HepG2 (cell line): ENCODE measurements around the gene UCN. TPM values are rescaled to one million over a fixed set of nuclear protein-coding genes. Genes with fewer than 3 reads are reported as not detected.

Experiments
- CCAR2 ChIP-seq: fragments of 200-400 bp; formaldehyde crosslinking; optimal IDR thresholded peaks from 2 replicates; pipeline ENCODE3; 2018; ENCODE audit warnings: low read depth, mild to moderate bottlenecking, low read length, moderate library complexity
- HNRNPL ChIP-seq: fragments of 200-400 bp; formaldehyde crosslinking; IDR thresholded peaks from 2 replicates; pipeline ENCODE4 v1.6.1; 2017; ENCODE audit warnings: mild to moderate bottlenecking, low read depth, low read length
- JUN ChIP-seq: sonication (generic); formaldehyde crosslinking; IDR thresholded peaks from 2 replicates; pipeline ENCODE4 v1.4.0; 2020; ENCODE audit warnings: mild to moderate bottlenecking, missing genetic modification reagents
- MED8 ChIP-seq: sonication (generic); formaldehyde crosslinking; IDR thresholded peaks from 2 replicates; pipeline ENCODE4 v1.8.1; 2023; ENCODE audit warnings: mild to moderate bottlenecking, missing genetic modification reagents; ENCODE audit not compliant: insufficient replicate concordance
- MIXL1 ChIP-seq: IDR thresholded peaks from 2 replicates; pipeline ENCODE4 v1.6.1; 2016
- MTF2 ChIP-seq: sonication (generic); formaldehyde crosslinking; IDR thresholded peaks from 2 replicates; pipeline ENCODE4 v1.5.0; 2020; ENCODE audit warnings: missing genetic modification reagents, borderline replicate concordance
- REPIN1 ChIP-seq: sonication (generic); formaldehyde crosslinking; IDR thresholded peaks from 2 replicates; pipeline ENCODE4 v1.8.0; 2022; ENCODE audit warnings: missing genetic modification reagents, low read depth, mild to moderate bottlenecking, borderline replicate concordance
- THRA ChIP-seq: sonication (generic); formaldehyde crosslinking; IDR thresholded peaks from 2 replicates; pipeline ENCODE4 v1.4.0; 2020; ENCODE audit warnings: missing genetic modification reagents, borderline replicate concordance
- ZNF138 ChIP-seq: sonication (generic); formaldehyde crosslinking; IDR thresholded peaks from 2 replicates; pipeline ENCODE4 v1.5.0; 2020; ENCODE audit warnings: mild to moderate bottlenecking, low read depth, missing genetic modification reagents
- ZNF281 ChIP-seq: sonication (generic); formaldehyde crosslinking; IDR thresholded peaks from 2 replicates; pipeline ENCODE4 v1.4.0; 2020; ENCODE audit warnings: missing genetic modification reagents, borderline replicate concordance
- ZNF333 ChIP-seq: sonication (generic); formaldehyde crosslinking; IDR thresholded peaks from 2 replicates; pipeline ENCODE4 v1.4.0; 2020; ENCODE audit warnings: mild to moderate bottlenecking, missing genetic modification reagents, borderline replicate concordance
- ZNF33B ChIP-seq: sonication (generic); formaldehyde crosslinking; IDR thresholded peaks from 2 replicates; pipeline ENCODE4 v1.5.1; 2020; ENCODE audit warnings: mild to moderate bottlenecking, missing genetic modification reagents
- ZNF564 ChIP-seq: sonication (generic); formaldehyde crosslinking; IDR thresholded peaks from 2 replicates; pipeline ENCODE4 v1.8.1; 2023; ENCODE audit warnings: mild to moderate bottlenecking, missing genetic modification reagents
- ZNF619 ChIP-seq: sonication (generic); formaldehyde crosslinking; IDR thresholded peaks from 2 replicates; pipeline ENCODE4 v1.4.0; 2020; ENCODE audit warnings: mild to moderate bottlenecking, missing genetic modification reagents
- ZNF672 ChIP-seq: sonication (generic); formaldehyde crosslinking; IDR thresholded peaks from 2 replicates; pipeline ENCODE4 v1.8.1; 2022; ENCODE audit warnings: missing genetic modification reagents
- ZNF841 ChIP-seq: sonication (generic); formaldehyde crosslinking; IDR thresholded peaks from 2 replicates; pipeline ENCODE4 v1.8.1; 2023; ENCODE audit warnings: missing genetic modification reagents, borderline replicate concordance
- polyA plus RNA-seq, 8 experiments: library from polyadenylated mRNA; depleted of rRNA in 3 of 8; stranded (reverse) in 7 of 8; unstranded in 1 of 8; fragments of >200 nt; fragmentation: Illumina TruSeq in 4 of 8; extraction: Trizol in 4 of 8; gene quantifications; 2 replicates each; pipeline versions ENCODE4 v1.2.1 to v1.2.3, GENCODE V29; 2011 to 2016; ENCODE audit warnings: low read depth in 4 of 8, missing spikeins in 1 of 8, mixed read lengths in 1 of 8; ENCODE audit not compliant: insufficient read depth in 1 of 8
- total RNA-seq, 5 experiments: library from RNA; depleted of rRNA; stranded (reverse); fragments of >200 nt; fragmentation: Illumina TruSeq; extraction: Trizol; gene quantifications; 2 replicates each; pipeline ENCODE4 v1.2.3, GENCODE V29; 2016; ENCODE audit warnings: low read depth in 1 of 5
- TF ChIP-seq, protein P1 (sequence below): sonication (generic); formaldehyde crosslinking; IDR thresholded peaks from 2 replicates; pipeline ENCODE4 v1.8.1; 2023; ENCODE audit warnings: mild to moderate bottlenecking, missing genetic modification reagents, borderline replicate concordance
- TF ChIP-seq, protein P2 (sequence below): fragments of 450-650 bp; IDR thresholded peaks from 2 replicates; pipeline ENCODE4 v1.6.1; 2016
- TF ChIP-seq, protein P3 (sequence below): sonication (generic); formaldehyde crosslinking; IDR thresholded peaks from 2 replicates; pipeline ENCODE4 v1.5.1; 2020; ENCODE audit warnings: missing genetic modification reagents, mild to moderate bottlenecking, borderline replicate concordance

The UCN gene
- total and polyA plus RNA-seq, 2 of the 13 experiments (the other 11 are each of a cell fraction or from before 2014, with no cell fraction given), result 1.2 to 2.3 TPM

DNA sequence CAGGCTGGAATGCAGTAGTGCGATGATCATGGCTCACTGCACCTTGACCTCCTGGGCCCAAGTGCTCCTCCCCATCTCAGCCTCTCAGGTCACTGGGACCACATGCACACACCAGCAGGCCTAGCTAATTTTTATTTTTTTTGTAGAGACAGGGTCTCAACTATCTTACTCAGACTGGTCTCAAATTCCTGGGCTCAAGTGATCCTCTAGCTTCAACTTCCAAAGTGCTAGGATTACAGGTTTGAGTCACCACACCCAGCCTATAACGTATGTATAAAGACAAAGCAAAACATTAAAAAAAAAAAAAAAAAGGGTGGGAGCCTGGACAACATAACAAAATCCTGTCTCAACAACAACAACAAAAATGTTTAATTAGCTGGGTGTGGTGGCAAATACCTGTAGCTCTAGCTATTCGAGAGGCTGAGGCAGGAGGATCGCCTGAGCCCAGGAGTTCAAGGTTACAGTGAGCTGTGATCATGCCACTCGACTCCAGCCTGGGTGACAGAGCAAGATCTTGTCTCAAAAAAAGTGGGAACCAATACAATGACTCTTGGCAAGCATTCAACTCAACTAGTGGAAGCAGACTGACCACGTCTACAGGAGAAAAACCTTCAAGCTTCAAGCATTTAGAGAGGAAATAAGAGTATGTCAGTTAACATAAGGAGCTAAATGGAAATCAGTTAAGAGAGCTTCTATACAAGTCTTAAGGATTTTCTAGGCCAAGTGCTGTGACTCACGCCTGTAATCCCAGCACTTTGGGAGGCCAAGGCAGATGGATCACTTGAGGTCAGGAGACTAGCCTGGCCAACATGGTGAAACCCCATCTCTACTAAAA lies 45.7 kb upstream of the UCN start (continued):
- TF ChIP-seq ZNF281, result peak; percentile 13
- no peak for TF ChIP-seq MTF2 (CRISPR knock-in tag)
- TF ChIP-seq, protein P1, sequence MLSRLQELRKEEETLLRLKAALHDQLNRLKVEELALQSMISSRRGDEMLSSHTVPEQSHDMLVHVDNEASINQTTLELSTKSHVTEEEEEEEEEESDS (CRISPR knock-in tag), result no peak
- no peak for TF ChIP-seq JUN (CRISPR knock-in tag)
- peak; percentile 10; the same call in 1 of the 2 replicates for TF ChIP-seq MIXL1
- no peak for TF ChIP-seq ZNF33B
- 0 out of 2 replicates have a peak, but pooled peaks have one; percentile 26 for TF ChIP-seq REPIN1 (CRISPR knock-in tag)
- no peak for TF ChIP-seq ZNF138
- TF ChIP-seq, protein P2, sequence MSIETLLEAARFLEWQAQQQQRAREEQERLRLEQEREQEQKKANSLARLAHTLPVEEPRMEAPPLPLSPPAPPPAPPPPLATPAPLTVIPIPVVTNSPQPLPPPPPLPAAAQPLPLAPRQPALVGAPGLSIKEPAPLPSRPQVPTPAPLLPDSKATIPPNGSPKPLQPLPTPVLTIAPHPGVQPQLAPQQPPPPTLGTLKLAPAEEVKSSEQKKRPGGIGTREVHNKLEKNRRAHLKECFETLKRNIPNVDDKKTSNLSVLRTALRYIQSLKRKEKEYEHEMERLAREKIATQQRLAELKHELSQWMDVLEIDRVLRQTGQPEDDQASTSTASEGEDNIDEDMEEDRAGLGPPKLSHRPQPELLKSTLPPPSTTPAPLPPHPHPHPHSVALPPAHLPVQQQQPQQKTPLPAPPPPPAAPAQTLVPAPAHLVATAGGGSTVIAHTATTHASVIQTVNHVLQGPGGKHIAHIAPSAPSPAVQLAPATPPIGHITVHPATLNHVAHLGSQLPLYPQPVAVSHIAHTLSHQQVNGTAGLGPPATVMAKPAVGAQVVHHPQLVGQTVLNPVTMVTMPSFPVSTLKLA, result no peak
- TF ChIP-seq ZNF672, result no peak
- no peak for TF ChIP-seq ZNF333 (CRISPR knock-in tag)
- peak; percentile 82; the same call in 1 of the 2 replicates for TF ChIP-seq ZNF619 (CRISPR knock-in tag)
- TF ChIP-seq THRA (CRISPR knock-in tag), result peak; percentile 31; the same call in 1 of the 2 replicates
- no peak for TF ChIP-seq CCAR2
- TF ChIP-seq ZNF564 (CRISPR knock-in tag), result no peak
- TF ChIP-seq, protein P3, sequence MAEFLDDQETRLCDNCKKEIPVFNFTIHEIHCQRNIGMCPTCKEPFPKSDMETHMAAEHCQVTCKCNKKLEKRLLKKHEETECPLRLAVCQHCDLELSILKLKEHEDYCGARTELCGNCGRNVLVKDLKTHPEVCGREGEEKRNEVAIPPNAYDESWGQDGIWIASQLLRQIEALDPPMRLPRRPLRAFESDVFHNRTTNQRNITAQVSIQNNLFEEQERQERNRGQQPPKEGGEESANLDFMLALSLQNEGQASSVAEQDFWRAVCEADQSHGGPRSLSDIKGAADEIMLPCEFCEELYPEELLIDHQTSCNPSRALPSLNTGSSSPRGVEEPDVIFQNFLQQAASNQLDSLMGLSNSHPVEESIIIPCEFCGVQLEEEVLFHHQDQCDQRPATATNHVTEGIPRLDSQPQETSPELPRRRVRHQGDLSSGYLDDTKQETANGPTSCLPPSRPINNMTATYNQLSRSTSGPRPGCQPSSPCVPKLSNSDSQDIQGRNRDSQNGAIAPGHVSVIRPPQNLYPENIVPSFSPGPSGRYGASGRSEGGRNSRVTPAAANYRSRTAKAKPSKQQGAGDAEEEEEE (CRISPR knock-in tag), result no peak
- no peak for TF ChIP-seq HNRNPL
- TF ChIP-seq MED8 (CRISPR knock-in tag), result no peak
- TF ChIP-seq ZNF841, result no peak
